ENCODE results near the gene MESP2.
"Not testable (repeated sequence)": the region's sequence is repeated elsewhere in the genome, so short reads cannot be mapped to it uniquely, and the experiment has no call there.

MESP2 gene

DNA sequence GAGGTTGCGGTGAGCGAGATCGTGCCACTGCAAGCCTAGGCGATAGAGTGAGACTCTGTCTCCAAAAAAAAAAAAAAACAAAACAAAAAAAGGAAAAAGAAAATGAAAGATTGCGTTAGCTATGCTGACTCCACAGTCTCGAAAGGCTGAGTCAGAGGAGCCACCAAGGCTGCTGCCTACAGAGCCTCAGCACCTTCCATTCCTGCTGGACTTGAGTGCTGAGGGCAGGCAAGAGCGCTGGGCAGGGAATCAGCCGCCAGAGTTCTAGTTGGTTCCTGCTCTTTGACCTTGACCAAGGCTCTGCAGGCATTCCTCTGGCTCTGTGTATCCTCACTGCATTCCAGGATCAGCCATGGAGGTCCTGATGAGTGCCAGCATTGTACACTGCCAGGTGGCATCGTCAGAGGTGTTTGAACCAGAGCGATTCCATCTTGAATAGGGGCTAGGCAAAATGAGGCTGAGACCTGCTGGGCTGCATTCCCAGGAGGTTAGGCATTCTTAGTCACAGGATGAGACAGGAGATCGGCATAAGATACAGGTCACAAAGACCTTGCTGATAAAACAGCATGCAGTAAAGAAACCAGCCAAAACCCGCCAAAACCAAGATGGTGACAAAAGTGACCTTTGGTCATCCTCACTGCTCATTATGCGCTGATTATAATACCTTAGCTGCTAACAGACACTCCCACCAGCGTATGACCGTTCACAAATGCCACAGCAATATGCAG is 5.9 kb downstream of the MESP2 start:
- no peak for DNase-seq

DNA sequence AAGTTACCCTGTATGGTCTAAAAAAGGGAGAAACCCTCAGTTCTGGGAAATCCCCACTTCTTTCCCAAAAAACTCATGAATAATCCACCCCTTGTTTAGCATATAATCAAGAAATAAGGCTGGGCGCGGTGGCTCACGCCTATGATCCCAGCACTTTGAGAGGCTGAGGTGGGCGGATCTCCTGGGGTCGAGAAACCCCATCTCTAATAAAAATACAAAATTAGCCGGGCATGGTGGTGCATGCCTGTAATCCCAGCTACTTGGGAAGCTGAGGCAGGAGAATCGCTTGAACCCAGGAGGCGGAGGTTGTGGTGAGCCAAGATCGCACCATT is 6.5 kb downstream of the MESP2 start:
- not testable (repeated sequence) for DNase-seq

- no peak for DNase-seq
Measured at GRCh38 chr15:89783111-89783860, 7.2 kb downstream of the MESP2 start.

DNA sequence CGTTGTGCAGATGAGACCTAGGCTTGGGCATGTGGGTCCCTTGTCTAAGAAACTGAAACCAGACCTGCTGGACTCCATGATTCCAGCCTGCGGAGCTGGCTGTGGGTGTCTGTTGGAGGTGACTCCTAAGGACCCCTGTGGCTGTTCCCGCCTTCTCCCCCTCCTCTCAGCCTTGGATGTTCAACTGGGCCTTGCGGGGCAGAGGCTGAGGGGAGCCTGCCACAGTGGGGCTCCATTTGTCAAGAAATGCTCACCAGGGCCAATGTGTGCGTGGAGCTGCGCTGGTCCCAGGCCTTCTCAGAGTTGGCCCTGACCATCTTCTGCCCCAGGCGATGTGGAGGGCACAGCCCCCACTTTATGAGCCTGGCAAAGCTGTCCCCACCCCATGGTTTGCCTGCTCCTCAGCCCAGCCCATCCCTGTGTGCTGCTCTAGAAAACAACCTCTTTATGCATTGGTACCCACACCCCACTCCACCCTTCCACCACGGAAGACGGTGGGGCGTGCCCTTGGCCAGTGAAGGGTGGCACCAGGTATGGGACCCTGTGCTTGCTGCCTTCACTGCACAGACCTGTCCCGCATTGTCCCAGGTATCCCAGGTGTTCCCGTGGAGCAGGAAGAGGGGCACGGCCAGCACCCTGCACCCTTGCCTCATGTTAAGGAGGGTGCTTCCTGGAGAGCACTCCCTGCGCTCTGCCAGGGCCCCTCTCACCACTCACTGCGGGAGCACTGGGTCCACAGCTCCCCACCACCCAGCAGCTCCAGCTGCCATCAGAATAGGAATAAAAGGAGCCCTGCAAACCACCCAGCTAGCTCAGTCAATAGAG is 7.9 kb downstream of the MESP2 start:
- no peak for DNase-seq

- no peak for DNase-seq
Measured at GRCh38 chr15:89784686-89784960, 8.5 kb downstream of the MESP2 start.

- DNase-seq, result no peak
Measured at GRCh38 chr15:89785064-89785773, 9.1 kb downstream of the MESP2 start.

DNA sequence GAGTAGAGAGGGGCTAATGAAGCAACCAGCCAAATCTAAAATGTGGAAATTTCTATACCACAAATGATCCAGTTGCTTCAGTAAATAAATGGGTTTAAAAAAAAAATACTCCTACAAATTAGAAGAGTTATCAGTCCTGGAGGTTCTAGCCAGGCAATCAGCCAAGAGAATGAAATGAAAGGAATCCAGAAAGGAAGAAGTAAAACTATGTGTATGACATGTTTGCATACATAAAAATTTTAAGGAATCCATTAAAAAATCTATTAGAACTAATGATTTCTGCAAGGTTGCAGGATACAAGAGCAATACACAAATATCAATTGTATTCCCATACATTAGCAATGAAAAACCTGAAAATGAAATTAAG is 9.6 kb downstream of the MESP2 start:
- no peak for DNase-seq

DNA sequence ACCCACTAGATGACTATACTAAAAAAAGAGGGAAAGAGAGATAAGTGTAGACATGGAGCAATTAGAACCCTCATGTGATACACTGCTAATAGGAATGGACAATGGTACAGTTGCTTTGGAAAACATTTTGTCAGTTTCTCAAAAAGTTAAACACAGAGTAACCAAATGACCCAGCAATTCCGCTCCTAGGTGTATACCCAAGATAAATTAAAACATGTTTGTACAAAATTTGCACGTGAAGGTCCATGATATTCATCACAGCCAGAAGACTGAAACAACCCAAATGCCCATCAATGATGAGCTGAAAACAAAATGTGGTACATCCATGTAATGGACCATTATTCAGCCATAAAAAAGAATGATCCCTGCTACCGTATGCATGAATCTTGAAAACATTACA is 11.8 kb downstream of the MESP2 start:
- DNase-seq, result no peak

DNA sequence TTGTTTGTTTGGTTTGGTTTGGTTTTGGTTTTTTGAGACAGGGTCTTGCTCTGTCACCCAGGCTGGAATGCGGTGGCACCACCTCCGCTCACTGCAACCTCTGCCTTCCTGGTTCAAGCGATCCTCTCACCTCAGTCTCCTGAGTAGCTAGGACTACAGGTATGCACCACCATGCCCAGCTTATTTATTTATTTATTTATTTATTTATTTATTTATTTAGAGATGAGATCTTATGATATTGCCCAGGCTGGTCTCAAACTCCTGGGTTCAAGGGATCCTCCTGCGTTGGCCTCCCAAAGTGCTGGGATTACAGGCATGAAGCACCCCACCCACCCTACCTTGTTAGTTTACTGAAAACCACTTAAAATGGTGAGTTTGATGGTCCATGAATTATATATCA is 12.5 kb downstream of the MESP2 start:
- not testable (repeated sequence) for DNase-seq

DNA sequence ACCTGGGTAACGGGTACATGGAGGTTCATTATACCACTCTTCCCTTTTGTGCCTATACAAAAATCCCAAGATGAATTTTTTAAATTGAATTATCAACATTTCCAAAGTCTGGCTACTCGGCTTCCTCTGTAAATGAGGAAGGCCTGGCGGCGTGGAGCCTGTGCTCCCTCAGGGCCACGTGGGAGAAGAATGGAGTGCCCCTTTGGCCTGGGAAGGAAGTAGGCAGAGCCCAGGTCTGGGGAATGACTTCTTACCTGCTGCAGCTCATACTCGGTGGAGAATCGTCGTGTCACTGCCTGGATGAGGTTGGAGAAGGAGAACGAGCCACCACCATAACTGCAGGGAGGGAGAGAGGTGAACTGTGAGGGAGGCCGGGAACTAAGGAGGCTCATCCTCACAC is 14.1 kb downstream of the MESP2 start:
- DNase-seq, result no peak

- DNase-seq, result no peak
Measured at GRCh38 chr15:89790661-89791060, 14.5 kb downstream of the MESP2 start.

DNA sequence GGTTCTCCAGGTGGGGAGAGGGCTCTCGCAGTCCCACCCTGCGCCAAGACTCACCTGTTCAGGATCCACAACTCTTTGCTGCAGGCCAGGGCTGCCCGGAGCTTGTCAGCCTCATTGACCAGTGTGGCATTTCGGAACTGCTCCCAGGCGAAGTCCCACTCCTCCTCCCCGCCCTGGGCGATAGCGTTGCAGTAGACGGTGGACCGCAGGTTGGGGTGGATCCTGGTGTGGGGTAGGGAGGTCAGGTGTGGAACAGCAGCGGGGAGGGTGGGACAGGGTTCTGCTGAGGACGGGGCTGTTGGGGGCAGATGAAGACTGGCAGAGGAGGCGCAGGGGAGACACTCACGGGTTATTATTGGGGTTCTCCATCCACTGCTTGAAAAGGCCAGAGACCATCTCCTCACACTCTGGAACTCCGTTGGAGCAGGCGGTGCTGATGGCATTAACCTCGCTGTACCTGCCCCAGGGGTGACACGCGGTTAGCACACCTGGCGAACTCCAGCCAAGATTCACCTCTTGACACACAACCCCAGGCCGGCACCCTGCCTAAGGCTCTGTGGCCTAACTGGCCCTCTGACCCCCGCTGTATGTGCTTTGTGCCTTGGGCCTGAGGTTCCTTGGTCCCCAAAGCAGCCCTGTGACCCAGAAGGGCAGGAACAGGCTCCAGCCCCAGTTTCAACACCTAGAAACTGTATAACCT is 16.1 kb downstream of the MESP2 start:
- no peak for DNase-seq

DNA sequence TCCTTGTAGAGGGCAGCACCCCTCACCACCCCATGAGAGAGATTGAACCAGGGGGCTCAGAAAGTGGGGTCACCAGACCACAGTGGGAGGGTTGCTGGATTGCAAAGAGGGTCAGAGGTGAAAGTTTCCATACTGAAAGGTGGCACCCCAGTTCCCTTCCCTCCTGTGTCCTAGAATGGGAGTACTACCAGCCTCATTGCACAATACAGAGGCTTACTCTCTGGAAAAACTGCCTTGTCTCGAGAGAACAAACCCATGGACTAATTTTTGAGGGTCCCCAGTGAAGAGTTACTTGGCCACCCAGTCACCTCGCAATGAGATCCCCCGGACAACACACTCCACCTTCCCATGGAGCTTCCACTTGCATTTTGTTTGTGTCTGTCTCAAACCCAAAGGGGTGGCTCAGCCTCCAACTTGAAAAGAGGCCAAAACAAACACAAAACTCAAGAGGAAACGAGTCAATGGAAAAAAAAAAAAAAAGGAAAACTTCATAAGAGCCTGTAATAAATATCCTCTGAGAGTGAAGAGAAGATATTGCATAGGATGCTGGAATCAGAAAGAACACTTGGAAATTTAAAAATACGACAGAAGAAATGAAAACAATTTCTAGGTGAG is 18.6 kb downstream of the MESP2 start:
- no peak for DNase-seq

GRCh38 chr15:89795996-89796395 is 19.9 kb downstream of the MESP2 start:
- DNase-seq, result no peak

DNA sequence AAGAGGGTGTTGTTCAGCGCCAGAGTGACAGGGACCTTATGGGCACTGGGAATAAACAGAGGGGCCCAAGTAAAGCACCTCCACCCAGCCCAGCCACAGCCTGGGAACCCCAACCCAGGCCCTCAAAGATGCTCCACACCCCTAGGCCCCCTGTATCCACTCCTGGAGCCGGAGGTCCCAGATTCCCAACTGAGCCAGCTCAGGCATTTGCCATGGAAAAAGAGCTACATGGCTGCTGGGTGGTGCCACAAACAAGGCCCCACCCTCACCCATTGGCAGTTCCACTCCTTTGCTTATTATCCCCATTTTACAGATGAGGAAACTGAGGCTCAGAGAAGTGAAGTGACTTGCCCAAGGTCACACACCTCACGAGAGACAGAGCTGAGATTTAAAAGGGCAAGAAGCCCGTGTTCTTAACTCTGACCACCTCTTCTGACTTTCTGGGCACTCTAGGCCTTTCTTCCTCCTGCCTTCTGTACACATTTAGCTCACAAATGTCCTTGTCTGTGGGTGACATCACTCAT is 21.6 kb downstream of the MESP2 start:
- DNase-seq, result no peak

GRCh38 chr15:89799011-89799911 is 23.1 kb downstream of the MESP2 start:
- DNase-seq, result no peak

GRCh38 chr15:89799918-89800498 is 23.9 kb downstream of the MESP2 start:
- no peak for DNase-seq

DNA sequence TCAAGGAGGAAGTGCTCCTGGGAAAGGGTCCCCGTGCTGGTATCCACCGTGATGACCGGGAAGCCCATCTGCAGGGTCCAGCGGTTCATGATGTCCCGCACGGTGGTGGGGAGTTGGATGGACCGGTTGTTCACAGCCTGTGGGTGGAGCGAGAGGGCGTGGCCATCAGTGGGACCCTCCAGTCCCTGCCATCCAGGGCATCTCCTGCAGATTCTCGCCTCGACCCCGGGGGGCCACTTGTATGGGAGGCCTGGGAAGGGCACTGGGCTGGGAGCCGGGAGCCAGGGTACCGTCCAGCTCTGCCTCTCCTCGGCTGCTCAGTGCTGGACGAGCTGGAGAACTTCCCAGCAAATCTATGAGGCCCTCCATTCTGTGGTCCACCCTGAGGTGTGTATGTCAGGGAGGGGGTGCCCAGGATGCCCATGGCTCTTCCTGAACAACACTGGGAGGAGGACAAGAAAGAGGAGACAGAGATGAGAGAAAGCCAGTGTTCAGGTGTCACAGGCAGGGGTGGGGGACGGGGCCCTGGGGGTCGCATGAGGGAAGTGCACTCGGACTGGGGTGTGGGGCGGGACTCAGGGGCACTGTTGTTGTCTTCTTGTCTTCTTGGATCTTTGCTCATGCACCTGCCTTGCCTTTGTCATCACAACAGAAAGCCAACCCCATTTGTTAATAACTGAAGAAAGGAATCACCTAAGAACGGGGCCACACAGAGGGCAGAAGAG is 25.5 kb downstream of the MESP2 start:
- DNase-seq, result no peak

GRCh38 chr15:89802231-89802928 is 26.2 kb downstream of the MESP2 start:
- DNase-seq, result no peak

Data from stimulated activated CD4-positive, alpha-beta T cell treated with anti-CD3 and anti-CD28 coated beads, Interleukin-4, amount 100 ng/mL, for 4 hours (primary cell).